Hepatocyte (in vitro differentiated cells): ENCODE measurements around the gene SHISA7.

ENCODE experiments used
- EZH2phosphoT487 ChIP-seq: fragments of 200-600 bp; sonication (generic); IDR thresholded peaks from one replicate; pipeline ENCODE4 v1.6.1; 2018; ENCODE audit warnings: antibody characterized with exemption, mild to moderate bottlenecking, low read depth, moderate library complexity; ENCODE audit not compliant: unreplicated experiment, severe bottlenecking
- TF ChIP-seq, protein P1 (sequence below): fragments of 200-600 bp; sonication (generic); IDR thresholded peaks from 2 replicates; pipeline ENCODE4 v1.5.1; 2016; ENCODE audit warnings: antibody characterized with exemption, mild to moderate bottlenecking; ENCODE audit not compliant: poor library complexity

DNA sequence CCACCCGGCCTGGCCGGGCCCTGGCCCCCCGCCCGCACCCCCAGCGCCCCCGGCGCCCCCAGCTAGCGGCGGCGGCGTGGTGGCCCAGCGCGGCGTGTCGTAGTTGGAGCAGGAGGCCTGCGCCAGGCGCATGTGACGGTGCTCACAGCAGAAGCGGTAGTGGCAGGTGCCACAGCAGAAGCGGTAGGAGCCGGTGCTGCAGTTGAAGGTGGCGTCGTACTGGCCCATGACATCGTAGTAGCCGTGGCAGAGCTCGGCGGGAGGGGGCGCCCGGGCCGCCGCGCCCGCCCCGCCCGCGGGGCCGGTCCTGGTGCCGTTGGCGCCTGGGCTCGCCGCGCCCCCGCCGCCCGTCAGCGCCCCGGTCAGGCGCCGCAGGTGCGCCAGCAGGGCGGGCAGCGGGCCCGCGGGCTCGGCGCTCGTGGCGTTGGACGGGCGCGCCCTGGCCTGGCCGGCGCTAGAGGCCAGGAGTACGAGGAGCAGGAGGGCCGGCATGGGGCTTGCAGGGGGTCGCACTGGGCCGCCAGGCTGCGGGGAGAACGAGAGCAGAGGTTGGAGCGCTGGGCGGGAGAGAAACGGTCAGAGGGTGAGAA is 633 bp downstream of the SHISA7 start:
- TF ChIP-seq, protein P1, sequence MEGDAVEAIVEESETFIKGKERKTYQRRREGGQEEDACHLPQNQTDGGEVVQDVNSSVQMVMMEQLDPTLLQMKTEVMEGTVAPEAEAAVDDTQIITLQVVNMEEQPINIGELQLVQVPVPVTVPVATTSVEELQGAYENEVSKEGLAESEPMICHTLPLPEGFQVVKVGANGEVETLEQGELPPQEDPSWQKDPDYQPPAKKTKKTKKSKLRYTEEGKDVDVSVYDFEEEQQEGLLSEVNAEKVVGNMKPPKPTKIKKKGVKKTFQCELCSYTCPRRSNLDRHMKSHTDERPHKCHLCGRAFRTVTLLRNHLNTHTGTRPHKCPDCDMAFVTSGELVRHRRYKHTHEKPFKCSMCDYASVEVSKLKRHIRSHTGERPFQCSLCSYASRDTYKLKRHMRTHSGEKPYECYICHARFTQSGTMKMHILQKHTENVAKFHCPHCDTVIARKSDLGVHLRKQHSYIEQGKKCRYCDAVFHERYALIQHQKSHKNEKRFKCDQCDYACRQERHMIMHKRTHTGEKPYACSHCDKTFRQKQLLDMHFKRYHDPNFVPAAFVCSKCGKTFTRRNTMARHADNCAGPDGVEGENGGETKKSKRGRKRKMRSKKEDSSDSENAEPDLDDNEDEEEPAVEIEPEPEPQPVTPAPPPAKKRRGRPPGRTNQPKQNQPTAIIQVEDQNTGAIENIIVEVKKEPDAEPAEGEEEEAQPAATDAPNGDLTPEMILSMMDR, result no peak
- no peak for TF ChIP-seq EZH2phosphoT487
